SU-DHL-6 (cell line): ENCODE results near the gene RUNX2.

ENCODE experiments used
- H2AFZ ChIP-seq: fragments of 200-600 bp; sonication (generic); 2 replicates; pipeline ENCODE4 v1.6.1; 2014; ENCODE audit warnings: low read depth, mild to moderate bottlenecking, moderate library complexity, mixed read lengths, antibody characterized with exemption, low read length; ENCODE audit not compliant: severe bottlenecking
- H3F3A ChIP-seq: fragments of 200-600 bp; shearing (Covaris generic); 2 replicates; pipeline ENCODE4 v1.6.0; 2016; ENCODE audit warnings: antibody characterized with exemption, mild to moderate bottlenecking; ENCODE audit not compliant: insufficient read depth
- H3K27ac ChIP-seq: fragments of 200-600 bp; sonication (generic); 2 replicates; pipeline ENCODE4 v1.5.1; 2016; ENCODE audit warnings: low read depth, mild to moderate bottlenecking, low read length, moderate library complexity, mixed read lengths
- H3K27me3 ChIP-seq: fragments of 200-600 bp; sonication (generic), shearing (Covaris generic); 2 replicates; pipeline ENCODE4 v1.6.0; 2014; ENCODE audit warnings: mild to moderate bottlenecking, low read length
- H3K36me3 ChIP-seq: fragments of 200-600 bp; sonication (generic); 2 replicates; pipeline ENCODE4 v1.6.1; 2014; ENCODE audit warnings: mild to moderate bottlenecking, low read length, mixed read lengths
- H3K4me2 ChIP-seq: fragments of 300-600, 200-600 bp; shearing (Covaris generic), sonication (generic); 2 replicates; pipeline ENCODE4 v1.6.0; 2014; ENCODE audit warnings: low read length, low read depth, mild to moderate bottlenecking; ENCODE audit not compliant: poor library complexity, severe bottlenecking
- H3K4me3 ChIP-seq: fragments of 200-600 bp; sonication (generic); 2 replicates; pipeline ENCODE4 v1.5.1; 2014; ENCODE audit warnings: antibody characterized with exemption, low read length, mild to moderate bottlenecking, mixed read lengths; ENCODE audit not compliant: insufficient read depth, poor library complexity, severe bottlenecking
- H3K79me2 ChIP-seq: fragments of 200-600 bp; sonication (generic); 2 replicates; pipeline ENCODE4 v1.6.1; 2014; ENCODE audit warnings: mild to moderate bottlenecking, low read length, moderate library complexity; ENCODE audit not compliant: insufficient read depth
- H3K9ac ChIP-seq: fragments of 200-600 bp; sonication (generic); 2 replicates; pipeline ENCODE4 v1.7.0; 2014; ENCODE audit warnings: mild to moderate bottlenecking, low read length
- H3K9me2 ChIP-seq: fragments of 200-600 bp; sonication (generic); replicated peaks from 2 replicates; pipeline ENCODE4 v1.6.1; 2014; ENCODE audit warnings: low read length; ENCODE audit not compliant: insufficient read depth
- H3K9me3 ChIP-seq: fragments of 200-600 bp; sonication (generic); 2 replicates; pipeline ENCODE4 v1.6.1; 2014; ENCODE audit warnings: low read length, mixed read lengths; ENCODE audit not compliant: insufficient read depth
- H4K20me1 ChIP-seq: fragments of 200-600 bp; sonication (generic); 2 replicates; pipeline ENCODE4 v1.6.1; 2014; ENCODE audit warnings: low read depth, mild to moderate bottlenecking, antibody characterized with exemption, low read length, moderate library complexity, mixed read lengths
- CTCF ChIP-seq: fragments of 200-600 bp; sonication (generic); IDR thresholded peaks from one replicate; pipeline ENCODE4 v1.5.1; 2017; ENCODE audit warnings: antibody characterized with exemption, mild to moderate bottlenecking, low read length, moderate library complexity; ENCODE audit not compliant: insufficient read depth, poor library complexity, severe bottlenecking
- EZH2phosphoT487 ChIP-seq: fragments of 200-600 bp; sonication (generic), shearing (Covaris generic); conservative IDR thresholded peaks from 2 replicates; pipeline ENCODE4 v1.6.1; 2018; ENCODE audit warnings: mild to moderate bottlenecking, antibody characterized with exemption, low read length, moderate library complexity, mixed read lengths

RUNX2 gene

GRCh38 chr6:45689926-45690615 lies 361.9 kb downstream of the RUNX2 start:
- no peak overlapping the region for H3K9ac ChIP-seq
- no peaks in the 10 kb centered on the region for H4K20me1 ChIP-seq
- H3K36me3 ChIP-seq, result no peaks in the 10 kb centered on the region
- H3K9me2 ChIP-seq, result no peaks in the 10 kb centered on the region
- no peaks in the 10 kb centered on the region for H3K79me2 ChIP-seq
- H3K4me3 ChIP-seq, result no peak overlapping the region
- H3K4me2 ChIP-seq, result no peak overlapping the region
- no peaks in the 10 kb centered on the region for H3K27me3 ChIP-seq
- no peaks in the 10 kb centered on the region for H3K9me3 ChIP-seq
- no peaks in the 10 kb centered on the region for H3F3A ChIP-seq
- H2AFZ ChIP-seq, result no peak overlapping the region
- no peak overlapping the region for H3K27ac ChIP-seq
- TF ChIP-seq CTCF (no peak), EZH2phosphoT487 (no peak)

GRCh38 chr6:45690846-45691245 lies 362.7 kb downstream of the RUNX2 start:
- H3F3A ChIP-seq, result no peaks in the 10 kb centered on the region
- H3K4me2 ChIP-seq, result no peak overlapping the region
- H3K9me2 ChIP-seq, result no peaks in the 10 kb centered on the region
- H3K27ac ChIP-seq, result no peak overlapping the region
- TF ChIP-seq CTCF, result no peak
- no peak for TF ChIP-seq EZH2phosphoT487
- no peaks in the 10 kb centered on the region for H4K20me1 ChIP-seq
- no peak overlapping the region for H2AFZ ChIP-seq
- no peaks in the 10 kb centered on the region for H3K79me2 ChIP-seq
- no peaks in the 10 kb centered on the region for H3K36me3 ChIP-seq
- H3K27me3 ChIP-seq, result no peaks in the 10 kb centered on the region
- no peaks in the 10 kb centered on the region for H3K9me3 ChIP-seq
- H3K9ac ChIP-seq, result no peak overlapping the region
- H3K4me3 ChIP-seq, result no peak overlapping the region

- no peak overlapping the region for H2AFZ ChIP-seq
- no peak overlapping the region for H3K27ac ChIP-seq
- H3K36me3 ChIP-seq, result no peaks in the 10 kb centered on the region
- no peak overlapping the region for H3K9ac ChIP-seq
- no peaks in the 10 kb centered on the region for H3K79me2 ChIP-seq
- no peak for TF ChIP-seq CTCF
- no peak for TF ChIP-seq EZH2phosphoT487
- H3K4me2 ChIP-seq, result no peak overlapping the region
- H3F3A ChIP-seq, result no peaks in the 10 kb centered on the region
- H4K20me1 ChIP-seq, result no peaks in the 10 kb centered on the region
- no peaks in the 10 kb centered on the region for H3K9me2 ChIP-seq
- H3K9me3 ChIP-seq, result no peaks in the 10 kb centered on the region
- no peak overlapping the region for H3K4me3 ChIP-seq
- H3K27me3 ChIP-seq, result no peaks in the 10 kb centered on the region
These were observed 363.3 kb downstream of the RUNX2 start for GRCh38 chr6:45691426-45691825.
